GM21619 (cell line): Measurements from ENCODE around the gene SLC24A4.

Experiments used
- ATAC-seq: cut with Tn5 transposase; IDR thresholded peaks from one replicate; pipeline ENCODE4 v1.9.1; 2021; ENCODE audit not compliant: unreplicated experiment

The SLC24A4 gene

DNA sequence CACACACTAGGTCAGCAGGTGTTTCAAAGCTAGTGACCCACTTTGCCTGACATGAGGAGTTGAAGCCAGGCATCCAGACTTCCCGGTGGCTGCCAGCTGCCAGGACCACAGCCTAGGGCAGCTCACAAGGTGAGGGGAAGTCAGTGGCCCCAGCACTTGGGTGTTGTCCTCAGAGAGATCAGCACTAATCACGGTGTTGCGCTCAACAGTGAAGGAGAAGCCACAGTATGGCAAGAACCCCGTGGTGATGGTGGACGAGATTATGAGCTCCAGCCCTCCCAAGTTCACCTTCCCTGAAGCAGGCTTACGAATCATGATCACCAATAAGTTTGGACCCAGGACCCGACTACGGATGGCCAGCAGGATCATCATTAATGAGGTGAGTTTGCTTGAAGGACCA lies 130.7 kb downstream of the SLC24A4 start:
- ATAC-seq: no peak

DNA sequence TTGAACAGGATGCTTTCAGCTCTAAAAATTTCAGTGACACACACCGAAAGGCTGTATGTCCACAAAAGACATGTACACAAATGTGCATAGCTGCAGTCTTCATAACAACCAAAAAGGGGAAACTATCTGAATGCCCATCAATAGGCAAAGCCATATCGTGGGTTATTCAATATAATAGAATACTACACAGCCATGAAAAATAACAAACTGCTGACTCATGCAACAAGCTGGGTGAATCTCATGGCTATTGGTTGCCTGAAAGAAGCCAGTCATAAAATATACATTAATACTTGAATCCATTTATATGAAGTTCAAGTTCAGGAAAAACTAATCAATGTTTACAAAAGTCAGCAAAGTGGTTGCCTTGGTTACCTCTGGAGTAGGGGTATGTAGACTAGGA lies 132.3 kb downstream of the SLC24A4 start:
- no peak for ATAC-seq

DNA sequence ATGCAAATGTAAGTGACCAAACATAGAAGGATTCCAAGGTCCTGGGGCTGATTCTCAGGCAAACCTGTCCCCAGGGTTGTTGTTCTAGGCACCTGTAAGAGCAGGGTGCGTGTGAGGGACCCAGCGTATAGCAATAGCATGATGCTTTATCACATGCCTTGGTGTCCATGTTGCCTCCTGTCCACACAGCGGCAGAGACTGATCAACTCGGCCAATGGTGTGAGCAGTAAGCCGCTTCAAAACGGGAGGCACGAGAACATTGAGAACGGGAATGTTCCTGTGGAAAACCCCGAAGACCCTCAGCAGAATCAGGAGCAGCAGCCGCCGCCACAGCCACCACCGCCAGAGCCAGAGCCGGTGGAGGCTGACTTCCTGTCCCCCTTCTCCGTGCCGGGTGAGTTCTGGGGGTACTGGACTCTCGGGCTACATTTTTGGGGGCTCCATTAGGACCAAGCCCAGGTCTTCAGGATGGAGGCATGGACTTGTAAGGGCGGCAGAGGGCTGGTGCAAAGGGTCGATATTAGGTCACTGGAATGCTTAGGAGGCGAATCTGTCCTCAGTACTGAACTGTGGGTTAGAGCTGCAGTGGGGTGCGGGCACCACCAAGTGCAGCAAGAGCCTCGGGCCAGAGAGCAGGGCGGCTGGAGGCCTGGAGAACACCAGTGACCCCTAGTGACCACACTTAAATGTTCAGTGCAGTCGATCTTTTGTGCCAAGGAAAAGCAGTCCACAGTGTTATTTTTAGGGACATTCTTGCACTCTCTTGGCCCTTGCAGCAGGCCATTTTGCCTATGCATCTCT lies 133.4 kb downstream of the SLC24A4 start:
- ATAC-seq: no peak

DNA sequence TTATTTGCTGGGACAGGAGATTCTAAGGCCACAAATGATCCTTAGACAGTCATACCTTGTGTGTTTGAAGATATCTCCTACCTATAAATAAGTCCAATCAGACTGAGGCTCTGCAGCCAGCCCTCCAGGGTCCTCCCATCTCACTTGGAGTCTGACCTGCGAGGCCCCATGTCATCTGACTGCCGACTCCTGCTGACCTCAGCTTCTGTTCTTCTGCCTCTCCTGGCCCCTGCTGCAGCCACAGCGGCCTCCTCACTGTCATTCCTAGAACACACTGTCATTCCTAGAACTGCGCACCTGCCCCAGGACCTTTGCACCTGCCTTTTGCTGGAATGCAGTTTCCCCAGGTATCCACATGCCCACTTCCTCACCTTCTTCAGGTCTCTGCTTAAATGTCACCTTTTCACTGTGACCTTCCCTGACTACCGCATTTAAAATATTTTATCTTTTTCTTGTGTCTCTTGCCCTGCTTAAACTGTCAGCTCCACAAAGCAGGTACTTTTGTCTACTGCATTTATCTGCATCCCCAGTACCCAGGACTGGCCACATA lies 134.1 kb downstream of the SLC24A4 start:
- ATAC-seq: no peak

DNA sequence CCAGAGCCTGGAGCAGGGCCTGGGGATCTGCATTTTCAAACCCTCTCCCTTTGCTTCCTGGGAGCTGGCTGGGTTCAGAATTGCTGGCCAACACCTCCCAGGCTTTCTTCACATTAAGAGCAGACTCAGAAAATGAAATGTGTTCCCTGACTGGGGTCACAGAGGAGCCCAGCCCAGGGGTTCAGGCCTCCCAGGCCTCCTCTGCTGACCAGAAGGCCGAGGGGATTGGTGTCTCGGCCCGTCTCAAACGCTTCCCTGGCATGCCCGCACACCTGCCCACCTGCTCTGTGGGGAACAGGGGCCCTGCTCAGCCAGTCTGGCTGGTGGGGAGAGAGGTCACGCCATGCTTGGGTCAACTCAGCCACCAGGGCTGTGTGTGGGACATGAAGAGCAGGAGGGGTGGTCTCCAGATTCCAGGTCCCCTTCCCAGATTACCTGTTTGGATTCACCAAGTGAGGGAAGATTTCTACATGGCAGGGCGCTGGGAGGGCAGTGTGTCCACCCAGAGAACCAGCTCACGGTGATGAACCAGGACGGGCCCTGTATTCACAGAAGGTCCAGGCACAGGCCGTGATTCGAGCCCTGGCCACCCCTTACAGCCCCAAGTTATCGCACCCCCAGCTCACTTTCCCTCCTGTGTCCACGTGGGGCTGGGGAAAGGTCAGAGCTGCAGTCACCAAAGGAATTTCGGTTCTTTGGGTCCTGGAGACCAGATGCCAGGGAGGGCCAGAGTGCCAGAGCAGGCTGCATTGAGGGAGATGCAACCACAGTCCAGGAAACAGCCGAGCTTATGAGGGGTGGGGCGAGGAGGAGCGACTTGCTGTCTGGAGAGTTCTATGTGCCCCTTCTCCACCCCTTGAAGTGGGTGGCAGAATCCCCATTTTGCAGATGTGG lies 135.4 kb downstream of the SLC24A4 start:
- ATAC-seq: no peak

DNA sequence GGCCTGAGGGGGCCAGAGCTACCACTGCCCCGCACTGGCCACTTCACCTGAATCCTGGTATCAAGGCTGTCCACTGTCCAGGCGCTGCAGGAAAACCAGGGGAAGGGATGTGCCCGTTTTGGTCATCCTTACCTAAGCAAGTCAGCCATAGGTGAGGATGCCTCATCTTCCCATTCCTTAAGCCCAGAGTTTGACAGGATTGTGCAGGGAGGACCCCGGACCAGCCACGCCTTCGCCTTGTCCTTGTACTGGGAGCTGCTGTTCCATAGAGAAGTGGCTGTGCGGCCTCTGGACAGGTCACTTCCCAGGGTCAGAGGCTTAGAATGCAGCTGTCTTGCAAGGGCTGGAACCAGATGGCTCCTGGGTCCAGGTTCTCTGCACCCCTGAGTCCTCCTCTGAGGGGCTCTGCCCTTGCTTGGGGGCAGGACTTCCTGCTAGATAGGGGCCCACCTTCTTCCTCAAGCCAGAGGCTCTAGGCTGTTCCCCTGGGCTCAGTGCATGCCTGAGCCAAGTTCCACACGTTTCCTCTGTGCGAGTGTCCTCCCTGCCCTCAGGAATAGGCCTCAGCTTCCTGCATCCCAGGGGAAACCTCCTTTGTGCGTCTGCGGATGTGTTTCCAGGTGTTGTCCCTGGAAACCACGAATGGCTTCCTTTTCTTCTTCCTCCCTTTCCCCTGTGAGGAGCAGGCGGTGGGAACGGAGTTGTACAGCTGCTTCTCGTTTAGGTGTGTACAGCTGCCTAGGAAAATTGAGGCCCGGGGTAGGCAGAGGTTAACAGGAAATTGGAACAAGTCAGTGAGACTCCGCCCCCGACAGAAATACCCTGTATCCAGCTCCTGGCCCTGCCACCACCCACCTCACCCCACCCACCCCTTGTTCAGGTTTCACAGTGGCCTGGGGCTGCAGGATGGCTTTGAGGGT lies 136.3 kb downstream of the SLC24A4 start:
- ATAC-seq: no peak

DNA sequence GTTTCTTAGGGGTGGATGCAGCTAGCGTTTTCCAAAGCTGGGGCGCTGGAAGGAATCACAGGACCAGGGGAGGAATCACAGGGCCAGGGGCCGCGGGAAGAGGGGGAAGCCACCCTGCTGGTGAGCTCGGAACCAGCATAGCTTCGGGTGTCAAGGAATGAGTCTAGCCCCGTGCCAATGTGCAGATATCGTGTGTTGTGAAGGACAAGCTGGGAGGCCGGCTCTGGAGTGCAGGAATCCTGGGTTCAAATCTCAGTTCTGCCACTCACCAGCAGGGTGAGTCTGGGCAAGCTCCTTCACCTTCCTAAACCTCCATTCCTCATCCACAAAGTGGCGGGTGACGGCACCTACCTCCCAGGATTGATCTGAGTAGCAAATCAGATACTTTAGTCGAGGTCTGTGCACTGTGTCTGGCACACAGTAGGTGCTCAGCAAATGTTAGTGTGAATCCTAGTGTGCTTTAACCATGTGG lies 137.0 kb downstream of the SLC24A4 start:
- no peak for ATAC-seq

DNA sequence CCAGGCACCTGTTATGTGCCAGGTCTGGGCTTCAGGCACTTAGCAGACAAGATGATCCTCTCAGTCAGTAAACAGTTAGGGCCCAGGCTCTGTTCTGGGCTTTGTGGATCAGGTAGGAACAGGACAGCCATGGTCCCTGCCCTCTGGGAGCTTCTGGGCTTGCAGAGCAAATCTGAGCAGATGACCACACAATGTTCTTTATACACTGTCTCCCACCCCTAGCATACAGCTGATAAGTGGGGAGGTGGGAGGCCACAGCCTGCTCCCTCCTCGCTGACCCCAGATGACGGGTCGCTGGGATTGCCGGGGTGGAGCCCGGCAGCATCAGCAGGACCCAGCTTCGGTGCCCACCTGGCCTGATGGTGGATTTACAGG lies 137.6 kb downstream of the SLC24A4 start:
- no peak for ATAC-seq

DNA sequence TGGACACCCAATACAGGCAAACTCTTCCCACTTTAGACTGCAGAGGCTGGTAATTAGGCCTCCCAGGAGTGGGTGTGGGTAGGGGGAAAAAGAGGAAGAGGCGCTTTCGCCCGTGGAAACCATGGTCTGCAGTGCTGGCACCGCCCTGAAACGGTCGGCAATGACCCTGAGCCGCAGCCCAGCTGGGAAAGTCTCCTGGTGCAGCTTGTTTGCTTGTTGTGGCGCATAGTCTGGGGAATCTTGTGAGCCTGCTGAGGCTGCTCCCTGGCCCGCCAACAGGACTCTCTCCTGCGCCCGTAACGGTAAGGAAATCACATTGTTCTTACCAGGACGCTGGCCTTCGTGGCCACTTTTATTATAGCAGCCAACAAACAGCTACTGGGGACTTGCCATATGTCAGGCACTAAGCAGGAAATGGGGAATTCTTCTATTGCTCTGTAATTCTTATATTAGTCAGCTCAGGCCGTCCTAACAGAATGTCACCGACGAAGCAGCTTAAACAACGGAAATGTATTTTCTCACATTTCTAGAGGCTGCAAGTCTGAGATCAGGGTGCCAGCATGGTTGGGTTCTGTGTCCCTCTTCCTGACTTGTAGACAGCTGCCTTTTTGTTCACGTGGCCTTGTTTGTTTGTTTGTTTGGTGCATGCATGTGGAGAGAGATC lies 138.1 kb downstream of the SLC24A4 start:
- peak; percentile 78 for ATAC-seq

DNA sequence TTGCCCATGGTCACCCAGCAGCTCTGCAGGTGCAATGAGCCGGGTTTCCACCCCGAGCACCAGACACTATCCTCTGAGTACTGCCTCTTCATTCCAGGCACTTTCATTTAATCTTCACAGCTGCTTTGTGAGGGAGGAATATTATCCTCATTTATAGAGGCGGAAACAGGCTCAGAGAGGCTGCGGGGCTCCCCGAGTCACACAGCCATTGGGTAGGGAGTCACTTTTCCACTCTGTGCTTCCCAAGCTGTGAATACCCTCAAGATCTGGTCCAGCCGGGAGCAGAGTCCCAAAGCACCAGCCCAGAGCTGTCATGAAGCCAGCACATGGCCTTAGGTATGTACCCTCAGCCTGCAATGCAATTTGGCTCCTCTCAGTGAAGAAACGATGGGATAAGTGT lies 138.9 kb downstream of the SLC24A4 start:
- ATAC-seq: no peak

DNA sequence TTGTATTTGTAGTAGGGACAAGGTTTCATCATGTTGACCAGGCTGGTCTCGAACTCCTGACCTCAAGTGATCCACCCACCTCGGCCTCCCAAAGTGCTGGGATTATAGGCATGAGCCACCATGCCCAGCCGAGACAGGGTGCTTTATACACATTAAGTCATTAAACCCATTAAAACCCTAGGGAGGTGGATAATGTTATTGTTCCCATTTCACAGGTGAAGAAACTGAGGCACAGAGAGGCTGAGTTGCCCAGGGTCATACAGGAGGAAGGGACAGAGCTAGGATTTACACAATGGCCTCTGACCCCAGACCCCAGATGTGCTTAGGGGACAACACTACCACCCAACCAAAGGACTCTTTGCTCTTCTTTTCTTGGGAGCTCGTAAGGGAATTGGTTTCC lies 139.6 kb downstream of the SLC24A4 start:
- ATAC-seq: no peak

DNA sequence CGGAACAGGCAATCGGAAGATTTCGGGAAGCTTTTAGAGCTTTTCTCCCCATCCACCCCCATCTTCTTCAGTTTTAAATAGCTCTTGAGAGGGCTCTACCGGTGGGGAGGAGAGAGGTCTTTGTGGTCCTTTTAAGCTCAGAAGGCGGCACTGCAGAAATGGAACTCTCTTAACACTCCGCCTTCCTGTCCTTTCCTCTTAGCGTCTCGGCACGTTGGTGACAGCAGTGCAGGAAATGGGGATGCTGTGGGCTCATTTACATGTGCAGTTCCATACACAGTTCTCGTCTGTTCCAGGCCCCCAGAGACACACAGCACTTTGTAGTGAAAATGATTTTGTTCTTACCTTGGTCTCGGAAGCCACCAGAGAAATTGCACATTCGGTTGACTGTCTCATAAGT lies 140.2 kb downstream of the SLC24A4 start:
- no peak for ATAC-seq

DNA sequence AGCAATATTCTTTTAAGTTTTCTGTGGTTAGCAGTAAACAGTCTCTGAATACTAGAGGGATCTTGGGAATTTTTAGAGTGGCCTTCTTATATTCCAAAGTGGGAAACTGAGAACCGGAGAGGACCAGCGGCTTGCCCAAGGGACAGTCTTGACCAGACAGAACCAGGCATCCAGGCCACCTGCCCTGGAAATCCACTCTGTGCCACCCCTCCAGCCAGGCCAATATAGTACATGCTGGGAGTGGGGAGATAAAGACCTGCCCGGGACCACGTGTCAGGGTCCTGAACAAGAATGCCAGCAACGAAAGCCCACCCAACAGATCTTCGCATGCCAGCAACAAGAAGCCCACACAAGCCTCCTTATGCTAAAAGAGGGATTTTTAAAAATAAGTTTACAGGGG lies 141.2 kb downstream of the SLC24A4 start:
- ATAC-seq: no peak

DNA sequence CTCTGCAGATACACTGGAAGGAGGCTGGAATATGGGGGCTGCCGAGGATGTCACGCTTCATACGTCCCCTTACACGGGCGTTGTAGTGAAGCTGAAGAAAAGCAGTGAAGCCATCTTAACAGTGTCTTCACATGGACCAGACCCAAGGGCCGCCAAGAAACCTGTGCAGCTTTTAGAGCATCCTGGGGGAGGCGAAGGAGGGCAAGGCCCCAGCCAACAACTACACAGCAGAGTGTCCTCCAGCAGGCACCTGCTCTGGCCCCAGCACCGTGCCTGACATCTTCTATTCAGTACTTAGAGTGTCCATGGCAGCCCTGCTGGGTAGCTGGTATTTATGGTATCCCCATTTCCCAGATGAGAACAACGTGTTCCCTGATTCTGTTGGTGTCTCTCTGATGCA lies 141.8 kb downstream of the SLC24A4 start:
- no peak for ATAC-seq

DNA sequence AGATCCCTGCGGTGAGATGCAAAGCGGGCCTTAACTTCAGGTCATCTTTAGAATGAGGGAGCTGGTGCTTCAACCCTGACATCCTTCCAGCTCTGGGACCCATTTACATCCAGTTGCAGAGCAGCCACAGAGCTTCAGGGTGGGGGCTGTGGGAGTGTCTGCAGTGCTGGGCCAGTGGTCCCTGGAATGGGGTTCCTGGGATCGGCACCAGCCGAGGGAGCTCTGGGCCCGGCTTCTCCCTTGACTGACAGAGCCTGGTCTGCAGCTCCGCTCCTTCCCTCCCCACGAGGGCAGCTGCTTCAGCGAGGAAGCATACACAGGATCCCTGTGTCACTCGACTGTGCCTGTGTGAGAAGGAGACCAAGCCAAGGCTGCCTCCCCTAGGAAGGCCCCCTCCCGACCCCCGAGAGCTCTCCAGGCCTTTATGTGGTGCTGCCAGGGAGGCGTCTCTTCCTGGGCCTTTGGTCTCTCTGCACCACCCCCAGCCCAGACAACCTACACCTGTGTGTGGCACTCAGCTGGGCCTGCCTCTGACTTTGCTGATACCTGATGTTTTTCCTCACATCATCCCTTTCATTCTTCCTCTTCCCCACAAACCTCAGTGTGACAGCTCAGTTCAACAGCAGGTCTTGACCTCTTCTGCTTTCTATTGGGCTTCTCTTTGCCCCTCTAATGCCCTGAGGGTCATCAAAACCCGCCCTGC lies 142.5 kb downstream of the SLC24A4 start:
- no peak for ATAC-seq

DNA sequence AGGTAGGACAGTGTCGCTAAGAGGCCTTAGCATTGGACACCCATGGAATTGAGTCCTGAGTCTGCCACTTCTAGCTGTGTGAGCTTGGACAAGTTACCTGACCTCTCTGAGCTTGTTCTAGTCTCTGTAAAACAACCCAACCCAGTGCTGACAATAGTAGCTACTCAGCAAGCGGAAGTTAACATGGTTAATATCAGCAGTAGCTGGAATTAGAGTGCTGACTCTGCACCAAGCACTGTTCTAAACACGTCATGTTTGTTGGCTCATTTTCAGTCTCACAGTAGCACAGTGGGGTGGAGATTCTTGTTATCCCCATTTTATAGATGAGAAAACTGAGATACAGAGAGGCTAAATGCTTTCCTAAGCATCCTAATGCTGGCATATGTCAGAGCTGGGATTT lies 143.1 kb downstream of the SLC24A4 start:
- ATAC-seq: no peak

DNA sequence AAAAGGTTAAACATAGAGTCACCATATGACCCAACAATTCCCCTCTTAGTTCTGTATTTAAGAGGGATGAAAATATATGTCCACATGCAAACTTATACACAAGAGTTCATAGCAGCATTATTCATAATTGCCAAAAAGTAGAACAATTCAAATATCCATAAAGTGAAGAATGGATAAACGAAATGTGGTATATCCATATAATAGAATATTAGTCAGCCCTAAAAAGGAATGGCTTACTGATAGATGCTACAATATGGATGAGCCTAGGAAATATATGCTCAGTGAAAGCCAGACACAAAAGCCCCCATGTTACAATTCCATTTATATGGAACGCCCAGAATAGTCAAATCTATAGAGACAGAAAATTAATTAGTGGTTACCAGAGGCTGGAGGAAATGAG lies 146.6 kb downstream of the SLC24A4 start:
- ATAC-seq: no peak

DNA sequence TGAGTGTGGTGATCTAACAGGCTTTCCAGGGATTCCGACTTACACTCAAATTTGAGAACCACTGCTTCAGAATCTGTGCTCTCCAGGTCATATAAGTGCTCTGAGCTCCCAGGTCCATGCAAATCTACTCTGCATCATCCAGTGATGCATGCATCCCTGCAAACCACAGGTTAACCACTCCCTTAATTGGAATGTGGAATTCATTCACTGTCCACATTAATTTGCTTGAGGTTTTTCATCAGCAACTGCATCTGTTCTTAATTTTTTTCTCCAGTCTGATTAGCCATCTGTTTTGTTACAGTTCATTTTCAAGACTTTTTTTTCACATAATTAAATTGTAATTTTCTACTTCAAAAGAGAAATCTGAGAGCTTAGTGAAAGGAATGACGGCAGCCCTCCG lies 147.2 kb downstream of the SLC24A4 start:
- ATAC-seq: no peak

DNA sequence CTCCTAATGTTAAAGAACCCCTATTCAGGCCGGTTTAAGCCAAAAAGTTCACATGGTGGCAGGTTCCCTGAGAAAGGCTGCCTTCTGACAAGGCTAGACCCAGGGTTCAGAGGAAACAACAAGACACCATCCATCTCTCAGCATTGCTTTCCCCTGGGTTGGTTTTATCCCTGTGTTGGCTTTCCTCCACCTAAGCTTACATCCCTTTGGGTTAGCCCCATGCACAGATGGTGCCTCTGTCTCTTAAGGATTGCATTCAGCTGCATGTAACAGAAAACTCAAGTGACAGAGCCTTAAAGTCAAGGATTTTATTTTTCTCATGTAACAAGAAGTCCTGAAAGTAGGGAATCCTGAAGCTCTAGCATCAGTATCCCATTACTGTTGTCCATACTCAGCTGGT lies 147.8 kb downstream of the SLC24A4 start:
- no peak for ATAC-seq

DNA sequence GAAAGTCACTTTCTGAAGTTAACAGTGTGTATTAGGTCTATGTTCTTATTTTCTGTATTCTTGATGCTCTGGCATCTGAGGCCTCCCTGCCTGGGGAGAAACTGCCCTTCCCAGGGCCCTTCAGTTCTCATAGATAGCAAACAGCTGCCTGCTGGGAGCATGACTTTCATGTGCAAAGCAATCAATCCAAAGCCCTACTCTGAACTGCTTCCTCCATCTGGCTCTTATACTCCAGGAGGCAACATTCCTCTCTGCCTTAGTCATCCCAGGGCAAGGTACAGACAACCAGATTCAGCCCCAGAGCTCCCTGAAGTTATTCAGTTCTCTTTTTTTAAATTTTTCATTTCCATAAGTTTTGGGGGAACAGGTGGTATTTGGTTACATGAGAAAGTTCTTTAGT lies 149.0 kb downstream of the SLC24A4 start:
- no peak for ATAC-seq
